ENCODE results near the gene CACNG8.

The CACNG8 gene

GRCh38 chr19:53953383-53953782, 9.4 kb upstream of the CACNG8 start:
- TF ChIP-seq, protein P1, sequence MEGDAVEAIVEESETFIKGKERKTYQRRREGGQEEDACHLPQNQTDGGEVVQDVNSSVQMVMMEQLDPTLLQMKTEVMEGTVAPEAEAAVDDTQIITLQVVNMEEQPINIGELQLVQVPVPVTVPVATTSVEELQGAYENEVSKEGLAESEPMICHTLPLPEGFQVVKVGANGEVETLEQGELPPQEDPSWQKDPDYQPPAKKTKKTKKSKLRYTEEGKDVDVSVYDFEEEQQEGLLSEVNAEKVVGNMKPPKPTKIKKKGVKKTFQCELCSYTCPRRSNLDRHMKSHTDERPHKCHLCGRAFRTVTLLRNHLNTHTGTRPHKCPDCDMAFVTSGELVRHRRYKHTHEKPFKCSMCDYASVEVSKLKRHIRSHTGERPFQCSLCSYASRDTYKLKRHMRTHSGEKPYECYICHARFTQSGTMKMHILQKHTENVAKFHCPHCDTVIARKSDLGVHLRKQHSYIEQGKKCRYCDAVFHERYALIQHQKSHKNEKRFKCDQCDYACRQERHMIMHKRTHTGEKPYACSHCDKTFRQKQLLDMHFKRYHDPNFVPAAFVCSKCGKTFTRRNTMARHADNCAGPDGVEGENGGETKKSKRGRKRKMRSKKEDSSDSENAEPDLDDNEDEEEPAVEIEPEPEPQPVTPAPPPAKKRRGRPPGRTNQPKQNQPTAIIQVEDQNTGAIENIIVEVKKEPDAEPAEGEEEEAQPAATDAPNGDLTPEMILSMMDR (IDR thresholded peaks at IDR 0.05; ENCODE audit: extremely low read depth, missing control alignments): no peak
- no peak for DNase-seq (ENCODE audit: low spot score)

DNA sequence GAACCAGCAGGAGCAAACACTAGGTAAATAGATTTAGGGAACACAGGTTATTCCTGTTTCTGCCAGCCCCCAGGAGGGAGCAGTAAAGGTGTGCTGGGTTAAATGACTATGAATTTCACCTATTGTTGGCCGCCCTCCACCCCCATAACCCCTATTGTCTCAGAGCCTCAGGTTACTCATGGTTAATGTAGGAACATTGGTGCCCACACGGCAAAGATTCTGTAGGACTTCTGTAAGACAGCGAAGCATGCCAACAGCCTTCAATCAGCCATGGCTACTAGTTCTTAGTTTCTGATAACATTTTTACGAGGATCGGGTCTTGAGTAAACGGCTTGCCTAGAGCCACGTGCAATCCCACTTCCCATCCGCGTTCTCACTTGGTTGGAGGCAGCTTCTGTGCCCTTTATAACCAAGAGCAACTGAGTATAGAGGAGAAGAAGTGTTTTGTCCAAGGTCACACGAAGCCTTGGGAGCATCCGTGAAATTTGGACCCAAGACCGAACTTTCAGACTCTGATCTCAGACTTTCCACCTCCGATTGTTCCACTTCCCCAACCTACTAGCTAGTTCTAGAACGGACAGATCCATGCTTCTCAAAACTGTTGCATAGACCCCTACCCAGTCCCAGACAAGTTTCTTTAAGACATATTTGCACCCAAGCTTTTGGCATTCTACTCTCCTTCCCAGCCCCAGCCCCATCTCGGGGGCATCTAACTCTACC, 5.1 kb upstream of the CACNG8 start:
- DNase-seq (ENCODE audit: low spot score): no peak
- TF ChIP-seq, protein P1 (IDR thresholded peaks at IDR 0.05; ENCODE audit: extremely low read depth, missing control alignments): no peak

GRCh38 chr19:53958168-53958571, 4.6 kb upstream of the CACNG8 start:
- no peak for DNase-seq (ENCODE audit: low spot score)
- TF ChIP-seq, protein P1 (IDR thresholded peaks at IDR 0.05; ENCODE audit: extremely low read depth, missing control alignments): no peak

DNA sequence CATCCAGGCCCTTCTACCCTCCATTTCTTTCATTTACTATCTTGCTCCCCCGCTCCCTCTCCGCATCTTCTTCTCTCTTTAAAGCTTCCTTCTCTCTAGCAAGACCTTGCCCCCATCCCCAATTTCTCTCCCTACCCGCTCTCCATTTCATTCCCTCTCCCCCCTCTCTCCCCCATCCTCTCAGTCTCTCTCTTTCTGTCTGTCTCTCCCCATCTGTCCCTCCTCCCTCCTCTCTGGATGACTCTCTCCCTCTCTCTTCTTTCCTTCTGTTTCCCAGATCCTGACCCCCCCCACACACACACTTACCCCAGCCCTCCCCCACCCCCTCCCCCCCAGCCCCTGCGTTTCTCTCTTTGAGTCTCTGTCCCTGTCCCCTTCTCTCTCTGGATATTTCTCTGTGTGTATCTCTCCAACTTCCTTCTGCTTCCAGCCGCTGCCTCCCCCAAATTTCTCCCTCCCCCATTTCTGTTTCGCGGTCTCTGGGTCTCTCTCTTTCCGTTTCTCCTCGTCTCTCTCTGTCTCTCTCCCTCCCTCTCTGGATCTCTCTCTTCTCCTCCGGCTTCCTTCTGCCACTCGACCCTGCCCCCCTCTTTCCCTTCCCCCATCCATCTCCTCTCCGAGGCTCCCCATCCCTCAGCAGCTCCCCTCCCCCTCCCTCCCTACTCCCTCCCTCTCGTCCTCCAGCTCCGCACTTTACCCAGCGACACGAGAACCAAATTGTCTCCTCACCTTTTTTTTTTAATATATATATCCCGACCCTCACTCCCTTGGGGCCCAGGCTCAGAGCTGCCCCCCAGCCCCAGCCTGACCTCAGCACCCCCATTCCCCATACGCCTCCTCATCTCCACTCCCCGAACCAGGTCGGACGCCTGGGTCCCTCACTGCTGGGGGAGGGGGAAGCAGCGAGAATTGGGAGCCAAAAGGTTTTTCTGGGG, 3.6 kb upstream of the CACNG8 start:
- no peak for DNase-seq (ENCODE audit: low spot score)
- TF ChIP-seq, protein P1 (IDR thresholded peaks at IDR 0.05; ENCODE audit: extremely low read depth, missing control alignments): no peak

- TF ChIP-seq, protein P1 (IDR thresholded peaks at IDR 0.05; ENCODE audit: extremely low read depth, missing control alignments): no peak
- no peak for DNase-seq (ENCODE audit: low spot score)
These were observed 2.5 kb upstream of the CACNG8 start for GRCh38 chr19:53960187-53960586.

DNA sequence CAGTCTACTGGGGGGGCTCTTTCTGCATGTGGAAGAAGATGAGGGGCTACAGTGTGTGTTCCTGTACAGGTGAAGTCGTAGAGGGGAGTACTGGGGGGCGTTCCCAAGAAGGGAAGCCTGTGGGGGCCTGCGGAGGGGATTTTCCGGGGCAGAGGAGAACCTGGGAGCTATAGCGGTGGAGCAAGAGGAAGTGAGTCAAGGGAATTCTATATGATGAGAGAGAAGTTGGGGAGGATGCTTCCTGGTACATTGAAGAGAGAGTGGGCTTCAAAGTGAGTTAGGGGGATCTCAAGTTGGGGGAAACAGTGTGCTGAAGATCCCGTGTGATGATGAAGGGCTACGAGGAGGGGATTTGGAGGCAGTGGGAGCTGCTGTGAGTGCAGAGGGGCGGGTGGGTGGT, 1.9 kb upstream of the CACNG8 start:
- TF ChIP-seq, protein P1 (IDR thresholded peaks at IDR 0.05; ENCODE audit: extremely low read depth, missing control alignments): no peak
- DNase-seq (ENCODE audit: low spot score): no peak

All from GM20000 (cell line).